T-cell (primary cell): ENCODE results near the gene PGM5. TPM values are rescaled to one million over a fixed set of nuclear protein-coding genes. Genes with fewer than 3 reads are reported as not detected.

ENCODE experiments used
- ATAC-seq, 4 experiments: fragments of 200-7000 bp in 3 of 4; fragments of 150-1000 bp in 1 of 4; cut with Tn5 transposase; replicated peaks in 1 of 4; 1 replicate in 3 of 4; 2 replicates in 1 of 4; pipeline ENCODE4 v1.10.0; 2021; ENCODE audit warnings: moderate library complexity in 3 of 4, mild to moderate bottlenecking in 2 of 4, moderate number of reproducible peaks in 1 of 4
- CTCF ChIA-PET, 2 donors: fragments of 300-600 bp; sonication (Branson Sonifier 250); formaldehyde crosslinking; loops; one replicate each; lab custom pipeline; 2022; ENCODE audit warnings: antibody characterized with exemption in 2 of 2; lab: Charles Lee
- POLR2A ChIA-PET, 2 donors: fragments of 300-600 bp; sonication (Branson Sonifier 250); formaldehyde crosslinking; loops; one replicate each; lab custom pipeline; 2022; ENCODE audit warnings: antibody characterized with exemption in 2 of 2; lab: Charles Lee
- DNase-seq, 35 experiments: peaks; one replicate each; pipeline versions ENCODE4 v3.0.0 to v3.0.0-alpha.2; 2013 to 2023
- H3K27ac ChIP-seq: one replicate; pipeline ENCODE4 v1.5.1; 2013; ENCODE audit warnings: low read length
- H3K27me3 ChIP-seq, 2 experiments: replicated peaks in 1 of 2; 1 replicate in 1 of 2; 2 replicates in 1 of 2; pipeline versions ENCODE4 v1.6.1 to v1.7.0; 2013; ENCODE audit warnings: low read length in 1 of 2, mixed read lengths in 1 of 2; ENCODE audit not compliant: control insufficient read depth in 2 of 2, insufficient read depth in 2 of 2; ENCODE audit errors: extremely low read depth in 1 of 2
- H3K36me3 ChIP-seq, 2 donors: 1 replicate in 1 of 2; 2 replicates in 1 of 2; pipeline versions ENCODE4 v1.6.1 to v1.7.0; 2013; ENCODE audit warnings: low read length in 1 of 2; ENCODE audit not compliant: control insufficient read depth in 2 of 2, insufficient read depth in 1 of 2; ENCODE audit errors: extremely low read depth in 1 of 2
- H3K4me1 ChIP-seq, 2 experiments: 1 replicate in 1 of 2; 2 replicates in 1 of 2; pipeline versions ENCODE4 v1.6.1 to v1.7.0; 2013; ENCODE audit warnings: low read length in 2 of 2, mixed read lengths in 1 of 2; ENCODE audit not compliant: insufficient read depth in 2 of 2, control insufficient read depth in 1 of 2; ENCODE audit errors: extremely low read depth in 1 of 2
- H3K4me3 ChIP-seq, 2 donors: 1 replicate in 1 of 2; 2 replicates in 1 of 2; pipeline versions ENCODE4 v1.5.1 to v1.7.0; 2013; ENCODE audit warnings: mild to moderate bottlenecking in 2 of 2, low read length in 1 of 2, moderate library complexity in 1 of 2; ENCODE audit not compliant: control insufficient read depth in 1 of 2; ENCODE audit errors: extremely low read depth in 1 of 2
- H3K9me3 ChIP-seq: 2 replicates; pipeline ENCODE4 v1.7.0; 2013
- H3K27ac Mint-ChIP-seq, 2 donors: one replicate each; pipeline ENCODE4 v1.8.0; 2020 to 2021; ENCODE audit warnings: mild to moderate bottlenecking in 2 of 2, mixed read lengths in 2 of 2
- H3K27me3 Mint-ChIP-seq, 2 donors: one replicate each; pipeline ENCODE4 v1.8.0; 2021 to 2022; ENCODE audit warnings: mixed read lengths in 2 of 2
- H3K36me3 Mint-ChIP-seq: one replicate; pipeline ENCODE4 v1.8.0; 2021; ENCODE audit warnings: mixed read lengths
- H3K4me1 Mint-ChIP-seq, 3 donors: one replicate each; pipeline ENCODE4 v1.8.0; 2020 to 2022; ENCODE audit warnings: mixed read lengths in 3 of 3, mild to moderate bottlenecking in 1 of 3
- H3K4me3 Mint-ChIP-seq, 3 donors: one replicate each; pipeline ENCODE4 v1.8.0; 2020 to 2022; ENCODE audit warnings: mild to moderate bottlenecking in 3 of 3, mixed read lengths in 3 of 3, moderate library complexity in 3 of 3
- H3K9me3 Mint-ChIP-seq, 3 donors: one replicate each; pipeline ENCODE4 v1.8.0; 2020 to 2022; ENCODE audit warnings: mixed read lengths in 3 of 3
- WGBS: methylation state at CpG from one replicate; pipeline ENCODE4 v1.1.5; 2013; ENCODE audit warnings: missing lambda C conversion rate; ENCODE audit not compliant: insufficient coverage; 5-methylcytosine and 5-hydroxymethylcytosine counted together
- total RNA-seq, 35 experiments: library from RNA in 6 of 35; stranded (reverse) in 6 of 35; fragments of 120-200 nt in 1 of 35; gene quantifications; one replicate each; pipeline versions ENCODE4 v1.2.1 to v1.2.4 and lab custom pipeline; 2013 to 2026

PGM5 gene
- total RNA-seq, 5 donors from 2014 or later (not counting 1 experiment from before 2014, with no cell fraction given), result 0.20 to 0.69 (median 0.32) TPM; not detected in 1

- H3K4me3 Mint-ChIP-seq, result no peak overlapping the region
- ChIA-PET CTCF (no interaction called here), POLR2A (no interaction called here)
- no peak for DNase-seq
- no peak overlapping the region for H3K27ac Mint-ChIP-seq
- no peaks in the 10 kb centered on the region for H3K36me3 Mint-ChIP-seq
- no peak overlapping the region for H3K4me3 ChIP-seq
- H3K4me1 ChIP-seq, result no peaks in the 10 kb centered on the region
- H3K27me3 ChIP-seq, result peaks cover 0 to 4% of the 10 kb centered on the region in 2 experiments
- H3K4me1 Mint-ChIP-seq, result no peaks in the 10 kb centered on the region
- peaks cover 3 to 20% of the 10 kb centered on the region in 2 donors for H3K27me3 Mint-ChIP-seq
- 77% methylated on average over 2 of the region's 3 CpGs for WGBS
- no peak overlapping the region for H3K27ac ChIP-seq
- no peaks in the 10 kb centered on the region for H3K9me3 ChIP-seq
- ATAC-seq, result no peak
- peaks cover 0 to 4% (median 0%) of the 10 kb centered on the region in 3 donors for H3K9me3 Mint-ChIP-seq
- no peaks in the 10 kb centered on the region for H3K36me3 ChIP-seq
Observed at GRCh38 chr9:68419901-68420300, 63.5 kb downstream of the PGM5 start.

DNA sequence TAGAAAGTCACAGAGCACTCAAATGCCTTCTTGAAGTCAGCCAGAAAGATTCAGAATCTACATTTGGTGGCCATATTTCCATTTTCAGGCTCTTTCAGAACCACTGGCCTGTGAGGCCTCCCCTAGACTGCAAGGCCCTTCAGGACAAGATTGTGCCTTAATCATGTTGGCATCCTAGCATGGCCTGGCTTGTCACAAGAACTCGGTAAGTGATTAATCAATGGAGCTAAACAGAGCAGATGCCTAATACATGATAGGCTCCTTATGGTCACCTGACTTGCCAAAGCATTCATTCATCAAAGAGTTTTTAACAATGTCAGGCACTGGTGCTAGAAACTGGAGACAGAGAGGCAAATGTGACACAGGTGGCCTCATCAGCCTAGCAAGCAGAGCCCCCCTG lies 70.3 kb downstream of the PGM5 start:
- Histone ChIP-seq H3K4me3 (no peak overlapping the region), H3K9me3 (no peaks in the 10 kb centered on the region), H3K27ac (no peak overlapping the region), H3K4me1 (no peaks in the 10 kb centered on the region), H3K36me3 (no peaks in the 10 kb centered on the region), H3K27me3 (no peaks in the 10 kb centered on the region)
- H3K27me3 Mint-ChIP-seq, result peaks cover 6 to 11% of the 10 kb centered on the region in 2 donors
- POLR2A ChIA-PET, result no interaction called here
- 89% methylated on average over 1 of the region's 1 CpG for WGBS
- H3K4me1 Mint-ChIP-seq, result no peaks in the 10 kb centered on the region
- CTCF ChIA-PET, result no interaction called here
- H3K27ac Mint-ChIP-seq, result no peak overlapping the region
- no peaks in the 10 kb centered on the region for H3K36me3 Mint-ChIP-seq
- no peak overlapping the region for H3K4me3 Mint-ChIP-seq
- peaks cover 0 to 4% (median 0%) of the 10 kb centered on the region in 3 donors for H3K9me3 Mint-ChIP-seq
- ATAC-seq, result no peak
- DNase-seq, result no peak

DNA sequence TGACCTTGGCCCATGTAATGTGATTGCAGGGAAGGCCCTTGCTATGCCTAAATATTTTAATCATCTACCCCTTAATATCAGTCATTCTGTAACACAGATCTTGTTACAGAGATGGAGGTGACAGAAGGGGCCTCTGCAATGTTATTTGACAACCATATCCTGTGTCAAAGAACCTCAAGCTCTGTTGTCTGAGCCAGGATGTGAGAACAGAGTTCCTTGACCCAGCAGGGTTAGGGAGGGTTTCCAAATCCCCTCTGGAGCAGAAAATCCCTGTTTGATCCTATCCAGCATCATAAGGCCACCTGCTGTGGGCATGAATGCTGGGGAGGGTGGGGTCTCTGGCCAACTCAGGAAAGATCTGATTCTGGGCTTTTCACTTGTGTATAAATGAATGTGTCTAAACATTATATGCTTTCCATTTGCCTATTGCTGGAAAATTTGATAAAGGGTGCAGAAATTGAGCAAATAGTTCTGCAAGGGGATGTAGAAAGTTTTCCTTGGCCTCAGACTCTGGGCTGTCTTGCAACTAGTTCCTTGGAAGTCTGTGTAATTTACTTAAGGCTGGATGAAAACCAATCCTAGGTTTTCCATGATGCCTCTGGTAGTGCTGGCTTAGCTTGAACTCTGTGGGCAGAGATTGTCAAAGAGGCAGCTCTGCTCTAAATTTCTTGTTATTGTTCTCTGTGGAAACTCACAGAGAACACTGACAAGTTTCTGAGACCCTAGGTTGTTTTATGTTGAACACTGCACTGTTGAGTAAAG lies 71.0 kb downstream of the PGM5 start:
- Histone ChIP-seq H3K36me3 (no peaks in the 10 kb centered on the region), H3K27ac (no peak overlapping the region), H3K4me1 (no peaks in the 10 kb centered on the region), H3K27me3 (no peaks in the 10 kb centered on the region), H3K4me3 (no peak overlapping the region), H3K9me3 (no peaks in the 10 kb centered on the region)
- peaks cover 6 to 11% of the 10 kb centered on the region in 2 donors for H3K27me3 Mint-ChIP-seq
- H3K27ac Mint-ChIP-seq, result no peak overlapping the region
- no peak for DNase-seq
- CTCF ChIA-PET, result no interaction called here
- no peaks in the 10 kb centered on the region for H3K36me3 Mint-ChIP-seq
- peaks cover 0 to 4% (median 0%) of the 10 kb centered on the region in 3 donors for H3K9me3 Mint-ChIP-seq
- no peak for ATAC-seq
- POLR2A ChIA-PET, result no interaction called here
- no peak overlapping the region for H3K4me3 Mint-ChIP-seq
- H3K4me1 Mint-ChIP-seq, result no peaks in the 10 kb centered on the region

GRCh38 chr9:68428481-68428880 lies 72.1 kb downstream of the PGM5 start:
- CTCF ChIA-PET, result no interaction called here

GRCh38 chr9:68429631-68430030 lies 73.2 kb downstream of the PGM5 start:
- Mint-ChIP-seq H3K27me3 (peaks cover 3 to 6% of the 10 kb centered on the region in 2 donors), H3K9me3 (no peaks in the 10 kb centered on the region), H3K36me3 (no peaks in the 10 kb centered on the region), H3K4me3 (no peak overlapping the region), H3K4me1 (no peaks in the 10 kb centered on the region), H3K27ac (no peak overlapping the region)
- Histone ChIP-seq H3K9me3 (no peaks in the 10 kb centered on the region), H3K27ac (no peak overlapping the region), H3K36me3 (no peaks in the 10 kb centered on the region), H3K4me3 (no peak overlapping the region), H3K4me1 (no peaks in the 10 kb centered on the region), H3K27me3 (no peaks in the 10 kb centered on the region)
- ATAC-seq, result no peak
- DNase-seq, result no peak
- WGBS, result no CpG with 5 or more reads among the region's 2 CpGs
- ChIA-PET POLR2A (no interaction called here), CTCF (no interaction called here)

More at GRCh38 chr9:68428481-68428880, 72.1 kb downstream of the PGM5 start:
- Mint-ChIP-seq H3K9me3 (no peaks in the 10 kb centered on the region), H3K27ac (no peak overlapping the region), H3K4me1 (no peaks in the 10 kb centered on the region), H3K4me3 (no peak overlapping the region), H3K27me3 (peaks cover 5 to 6% of the 10 kb centered on the region in 2 donors), H3K36me3 (no peaks in the 10 kb centered on the region)
- Histone ChIP-seq H3K27ac (no peak overlapping the region), H3K36me3 (no peaks in the 10 kb centered on the region), H3K27me3 (no peaks in the 10 kb centered on the region), H3K9me3 (no peaks in the 10 kb centered on the region), H3K4me3 (no peak overlapping the region), H3K4me1 (no peaks in the 10 kb centered on the region)
- WGBS, result no CpG with 5 or more reads among the region's 2 CpGs
- no peak for DNase-seq
- POLR2A ChIA-PET, result no interaction called here
- ATAC-seq, result no peak

- no CpG with 5 or more reads among the region's 1 CpG for WGBS
- no peaks in the 10 kb centered on the region for H3K4me1 ChIP-seq
- no peaks in the 10 kb centered on the region for H3K36me3 Mint-ChIP-seq
- H3K9me3 Mint-ChIP-seq, result no peaks in the 10 kb centered on the region
- ChIA-PET CTCF (no interaction called here), POLR2A (no interaction called here)
- H3K27ac ChIP-seq, result no peak overlapping the region
- ATAC-seq (no peak), DNase-seq (no peak)
- peaks cover 0 to 1% of the 10 kb centered on the region in 2 donors for H3K27me3 Mint-ChIP-seq
- H3K4me3 ChIP-seq, result no peak overlapping the region
- H3K4me1 Mint-ChIP-seq, result no peaks in the 10 kb centered on the region
- H3K27me3 ChIP-seq, result no peaks in the 10 kb centered on the region
- H3K9me3 ChIP-seq, result no peaks in the 10 kb centered on the region
- H3K27ac Mint-ChIP-seq, result no peak overlapping the region
- H3K4me3 Mint-ChIP-seq, result no peak overlapping the region
- H3K36me3 ChIP-seq, result no peaks in the 10 kb centered on the region
Observed at GRCh38 chr9:68431307-68431706, 74.9 kb downstream of the PGM5 start.
